ENCODE measurements around the gene RNASEH2C.
"Not testable (repeated sequence)": the region's sequence is repeated elsewhere in the genome, so short reads cannot be mapped to it uniquely, and the experiment has no call there.

The RNASEH2C gene

DNA sequence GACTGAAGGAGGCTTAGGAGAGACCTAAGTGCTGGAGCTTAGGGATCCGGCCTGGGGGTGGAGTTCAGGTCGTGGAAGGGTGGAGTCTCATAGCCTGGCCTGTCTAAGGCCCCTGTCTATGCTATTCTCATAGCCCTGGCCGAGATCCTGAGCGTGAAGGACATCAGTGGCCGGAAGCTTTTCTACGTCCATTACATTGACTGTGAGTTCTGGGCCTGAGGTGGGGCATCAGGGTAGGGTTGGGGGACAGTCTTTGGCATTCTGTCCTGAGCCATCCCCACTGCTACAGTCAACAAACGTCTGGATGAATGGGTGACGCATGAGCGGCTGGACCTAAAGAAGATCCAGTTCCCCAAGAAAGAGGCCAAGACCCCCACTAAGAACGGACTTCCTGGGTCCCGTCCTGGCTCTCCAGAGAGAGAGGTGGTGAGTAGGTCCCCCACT is 7.9 kb downstream of the RNASEH2C start:
- peak overlapping the region; percentile 80 for H3K4me3 ChIP-seq
- peaks cover 6% of the 10 kb centered on the region for H3K4me1 ChIP-seq
- DNase-seq (ENCODE audit: low spot score in 2 of 2): no peak
- no peaks in the 10 kb centered on the region for H3K27me3 ChIP-seq (ENCODE audit: low read depth)
- peaks cover 43% of the 10 kb centered on the region for H3K36me3 ChIP-seq (replicated peaks)
- no peaks in the 10 kb centered on the region for H3K9me3 ChIP-seq
- in situ Hi-C loops (cut with MboI; ENCODE audit: low sequenced_read_pairs): no loop called here

DNA sequence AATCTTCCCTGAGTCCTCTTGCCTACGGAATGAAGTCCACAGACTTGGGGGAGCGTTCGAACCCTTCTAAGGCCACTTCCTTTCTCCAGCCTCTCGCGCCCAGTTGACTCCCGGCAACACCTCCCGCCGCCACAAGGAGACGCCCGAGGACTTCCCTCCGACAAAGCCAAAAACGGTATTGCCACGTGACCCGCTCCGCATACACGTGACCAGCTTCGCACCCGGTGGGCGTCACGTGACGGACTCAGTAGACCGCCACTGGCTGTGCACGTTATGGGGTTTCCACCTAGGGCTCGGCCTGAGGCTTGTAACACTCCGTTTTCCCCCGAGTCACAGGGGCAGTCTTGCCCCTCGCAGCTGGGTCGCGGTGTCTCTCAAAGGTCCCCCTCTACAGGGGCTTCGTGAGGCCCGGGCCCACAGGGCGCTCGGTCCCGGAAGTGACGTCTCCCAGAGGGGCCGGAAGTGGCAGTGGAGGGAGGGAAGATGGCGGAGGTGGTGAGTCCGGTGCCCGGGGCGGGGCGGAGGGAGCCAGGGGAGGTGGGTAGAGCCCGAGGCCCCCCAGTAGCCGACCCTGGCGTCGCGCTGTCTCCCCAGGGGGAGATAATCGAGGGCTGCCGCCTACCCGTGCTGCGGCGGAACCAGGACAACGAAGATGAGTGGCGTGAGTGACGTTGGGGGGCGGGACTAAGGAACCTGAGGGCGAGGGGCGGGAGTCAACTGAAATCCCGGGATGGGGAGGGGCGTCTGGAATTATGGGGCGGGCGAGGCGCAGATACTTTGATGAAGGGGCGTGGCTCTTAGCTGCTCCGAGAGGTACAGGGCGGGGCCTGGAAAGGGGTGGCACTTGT is 8.6 kb downstream of the RNASEH2C start, which contains the start of gene KAT5:
Gene KAT5 (plus strand): TSS at position 468 of the 848 bp plus-strand sequence. CDS start 16 bp downstream, at position 484.
- Histone ChIP-seq H3K9me3 (no peaks in the 10 kb centered on the region), H3K27me3 (ENCODE audit: low read depth) (no peaks in the 10 kb centered on the region), H3K36me3 (replicated peaks) (peaks cover 36% of the 10 kb centered on the region), H3K4me1 (peaks cover 6% of the 10 kb centered on the region), H3K4me3 (peak within 1 kb of the TSS; percentile 80)
- in situ Hi-C loops (cut with MboI; ENCODE audit: low sequenced_read_pairs): no loop called here
- peak; percentile 99 for DNase-seq (ENCODE audit: low spot score in 2 of 2)

DNA sequence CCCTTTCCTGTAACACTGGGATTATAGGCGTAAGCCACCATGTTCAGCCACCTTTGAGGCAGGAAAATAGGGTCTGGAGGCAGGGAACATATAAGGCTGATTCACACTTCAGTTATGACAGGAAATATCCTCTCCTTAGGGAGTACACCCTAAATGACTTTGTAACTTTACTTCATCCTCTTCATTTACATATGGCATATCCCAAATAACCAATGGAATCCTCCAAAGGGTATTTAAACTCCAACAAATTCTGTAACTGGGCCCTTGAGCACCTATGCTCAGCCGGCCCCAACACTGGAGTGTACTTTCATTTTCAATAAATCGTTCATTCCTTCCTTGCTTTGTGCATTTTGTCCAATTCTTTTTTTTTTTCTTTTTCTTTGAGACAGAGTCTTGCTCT is 10.2 kb downstream of the RNASEH2C start:
- no peak overlapping the region for H3K4me3 ChIP-seq
- no peak for DNase-seq (ENCODE audit: low spot score in 2 of 2)
- H3K36me3 ChIP-seq (replicated peaks): peaks cover 23% of the 10 kb centered on the region
- in situ Hi-C loops (cut with MboI; ENCODE audit: low sequenced_read_pairs): no loop called here
- H3K9me3 ChIP-seq: no peaks in the 10 kb centered on the region
- no peaks in the 10 kb centered on the region for H3K27me3 ChIP-seq (ENCODE audit: low read depth)
- peaks cover 6% of the 10 kb centered on the region for H3K4me1 ChIP-seq

DNA sequence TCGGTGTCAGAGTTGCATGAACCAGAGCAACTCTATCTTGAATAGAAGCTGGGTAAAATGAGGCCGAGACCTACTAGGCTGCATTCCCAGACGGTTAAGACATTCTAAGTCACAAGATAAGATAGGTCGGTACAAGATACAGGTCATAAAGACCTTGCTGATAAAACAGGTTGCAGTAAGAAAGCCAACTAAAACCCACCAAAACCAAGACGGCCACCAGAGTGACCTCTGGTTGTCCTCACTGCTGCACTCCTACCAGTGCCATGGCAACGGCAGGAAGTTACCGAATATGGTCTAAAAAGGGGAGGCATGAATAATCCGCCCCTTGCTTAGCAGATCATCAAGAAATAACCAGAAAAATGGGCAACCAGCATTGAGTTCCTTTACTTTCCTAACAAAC is 10.9 kb downstream of the RNASEH2C start:
- Histone ChIP-seq H3K27me3 (ENCODE audit: low read depth) (no peaks in the 10 kb centered on the region), H3K4me1 (peaks cover 11% of the 10 kb centered on the region), H3K9me3 (no peaks in the 10 kb centered on the region), H3K36me3 (replicated peaks) (peaks cover 15% of the 10 kb centered on the region), H3K4me3 (no peak overlapping the region)
- in situ Hi-C loops (cut with MboI; ENCODE audit: low sequenced_read_pairs): loop anchor here (10.0 kb wide), 1 partner anchor 275 kb away; no protein-coding TSS in a partner anchor
- DNase-seq (ENCODE audit: low spot score in 2 of 2): no peak

DNA sequence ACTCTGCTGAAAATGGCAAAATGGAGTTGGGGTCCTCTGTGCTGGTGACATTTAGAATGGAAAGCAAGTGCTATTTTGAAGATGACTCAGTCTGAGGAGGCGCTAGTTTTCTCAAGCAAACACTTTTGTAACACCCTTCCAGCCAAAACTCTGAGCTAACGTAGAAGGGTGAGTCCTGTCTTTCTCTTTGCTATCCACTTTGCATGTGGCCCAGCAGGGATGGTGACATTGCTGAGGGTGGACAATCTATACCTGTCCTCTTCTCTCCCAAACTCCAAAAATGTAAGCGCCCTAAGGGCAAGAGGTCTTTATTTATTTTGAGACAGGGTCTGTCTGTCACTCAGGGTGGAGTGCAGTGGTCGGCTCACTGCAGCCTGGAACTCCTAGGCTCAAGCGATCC is 12.1 kb downstream of the RNASEH2C start:
- H3K4me3 ChIP-seq: no peak overlapping the region
- no peaks in the 10 kb centered on the region for H3K9me3 ChIP-seq
- H3K4me1 ChIP-seq: peaks cover 18% of the 10 kb centered on the region
- in situ Hi-C loops (cut with MboI; ENCODE audit: low sequenced_read_pairs): loop anchor here (10.0 kb wide), 1 partner anchor 276 kb away; no protein-coding TSS in a partner anchor
- DNase-seq (ENCODE audit: low spot score in 2 of 2): no peak
- H3K36me3 ChIP-seq (replicated peaks): peaks cover 3% of the 10 kb centered on the region
- H3K27me3 ChIP-seq (ENCODE audit: low read depth): no peaks in the 10 kb centered on the region

DNA sequence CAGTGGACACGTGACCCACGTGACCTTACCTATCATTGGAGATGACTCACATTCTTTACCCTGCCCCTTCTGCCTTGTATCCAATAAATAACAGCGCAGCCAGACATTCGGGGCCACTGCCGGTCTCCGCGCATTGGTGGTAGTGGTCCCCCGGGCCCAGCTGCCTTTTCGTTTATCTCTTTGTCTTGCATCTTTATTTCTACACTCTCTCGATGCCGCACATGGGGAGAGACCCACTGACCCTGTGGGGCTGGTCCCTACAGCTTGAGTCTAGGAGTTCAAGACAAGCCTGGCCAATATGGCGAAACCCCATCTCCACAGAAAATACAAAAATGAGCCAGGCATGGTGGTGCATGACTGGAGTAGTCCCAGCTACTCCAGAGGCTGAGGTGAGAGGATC is 13.6 kb downstream of the RNASEH2C start:
- in situ Hi-C loops (cut with MboI; ENCODE audit: low sequenced_read_pairs): loop anchor here (10.0 kb wide), 1 partner anchor 278 kb away; no protein-coding TSS in a partner anchor
- H3K27me3 ChIP-seq (ENCODE audit: low read depth); H3K36me3 ChIP-seq (replicated peaks); H3K4me3 ChIP-seq; DNase-seq (ENCODE audit: low spot score in 2 of 2); H3K9me3 ChIP-seq: not testable (repeated sequence)
- H3K4me1 ChIP-seq: peaks cover 14% of the 10 kb centered on the region

DNA sequence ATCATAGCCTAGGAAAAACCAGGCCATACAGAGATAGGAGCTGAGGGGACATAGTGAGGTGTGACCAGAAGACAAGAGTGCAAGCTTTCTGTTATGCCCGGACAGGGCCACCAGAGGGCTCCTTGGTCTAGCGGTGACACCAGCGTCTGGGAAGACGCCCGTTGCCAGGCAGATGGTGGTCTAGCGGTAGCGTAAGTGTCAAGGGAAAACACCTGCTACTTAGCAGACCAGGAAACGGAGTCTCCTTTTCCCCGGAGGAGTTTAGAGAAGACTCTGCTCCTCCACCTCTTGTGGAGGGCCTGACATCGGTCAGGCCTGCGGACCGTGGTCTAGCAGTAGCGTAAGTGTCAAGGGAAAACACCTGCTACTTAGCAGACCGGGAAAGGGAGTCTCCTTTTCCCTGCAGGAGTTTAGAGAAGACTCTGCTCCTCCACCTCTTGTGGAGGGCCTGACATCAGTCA is 14.3 kb downstream of the RNASEH2C start:
- in situ Hi-C loops (cut with MboI; ENCODE audit: low sequenced_read_pairs): loop anchor here (10.0 kb wide), 1 partner anchor 278 kb away; no protein-coding TSS in a partner anchor
- H3K4me3 ChIP-seq: not testable (repeated sequence)

DNA sequence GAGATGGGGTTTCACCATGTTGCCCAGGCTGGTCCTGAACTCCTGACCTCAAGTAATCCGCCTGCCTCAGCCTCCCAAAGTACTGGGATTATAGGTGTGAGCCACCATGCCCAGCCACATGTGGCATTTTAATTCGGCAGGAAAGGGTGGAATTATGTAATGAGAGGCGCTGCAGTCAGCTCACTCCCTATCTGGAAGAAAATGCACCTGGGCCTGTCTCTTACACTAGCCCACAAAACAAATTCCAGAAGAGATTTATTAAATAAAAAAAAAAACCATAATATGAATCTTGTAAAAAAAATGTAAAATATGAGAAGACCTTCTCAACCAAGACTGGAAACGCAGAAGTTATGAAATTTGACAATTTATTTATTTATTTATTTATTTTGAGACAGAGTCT is 16.8 kb downstream of the RNASEH2C start:
- H3K9me3 ChIP-seq: peaks cover 2% of the 10 kb centered on the region; the same call in 1 of the 2 replicates
- no peaks in the 10 kb centered on the region for H3K36me3 ChIP-seq (replicated peaks)
- no peak for DNase-seq (ENCODE audit: low spot score in 2 of 2)
- in situ Hi-C loops (cut with MboI; ENCODE audit: low sequenced_read_pairs): loop anchor here (10.0 kb wide), 1 partner anchor 281 kb away; no protein-coding TSS in a partner anchor
- peaks cover 12% of the 10 kb centered on the region for H3K4me1 ChIP-seq
- no peak overlapping the region for H3K4me3 ChIP-seq
- no peaks in the 10 kb centered on the region for H3K27me3 ChIP-seq (ENCODE audit: low read depth)

More for the DNA sequence above, 14.3 kb downstream of the RNASEH2C start:
- not testable (repeated sequence) for H3K9me3 ChIP-seq; H3K27me3 ChIP-seq (ENCODE audit: low read depth); H3K36me3 ChIP-seq (replicated peaks)
- H3K4me1 ChIP-seq: peaks cover 12% of the 10 kb centered on the region
- peak in 1 of 2 experiments; percentile 86 for DNase-seq (ENCODE audit: low spot score in 2 of 2)

DNA sequence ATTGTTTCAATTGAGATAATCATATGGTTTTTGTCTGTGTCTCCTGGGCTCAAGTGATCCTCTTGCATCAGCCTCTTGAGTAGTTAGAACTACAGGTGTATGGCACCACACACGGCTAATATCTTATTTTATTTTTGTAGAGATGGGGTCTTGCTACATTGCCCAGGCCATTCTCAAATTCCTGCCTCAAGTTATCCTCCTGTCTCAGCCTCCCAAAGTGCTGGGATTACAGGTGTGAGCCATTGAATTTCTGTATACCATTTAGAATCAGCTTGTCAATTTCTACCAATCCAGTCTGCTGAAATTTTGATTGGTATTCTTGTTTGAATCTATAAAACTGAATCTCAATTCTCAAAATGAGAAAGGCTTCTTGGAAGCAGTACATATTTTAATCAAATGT is 18.9 kb downstream of the RNASEH2C start:
- H3K27me3 ChIP-seq (ENCODE audit: low read depth): no peaks in the 10 kb centered on the region
- H3K9me3 ChIP-seq: peaks cover 2% of the 10 kb centered on the region; the same call in 1 of the 2 replicates
- H3K4me1 ChIP-seq: peaks cover 12% of the 10 kb centered on the region
- no peaks in the 10 kb centered on the region for H3K36me3 ChIP-seq (replicated peaks)
- no peak for DNase-seq (ENCODE audit: low spot score in 2 of 2)
- in situ Hi-C loops (cut with MboI; ENCODE audit: low sequenced_read_pairs): loop anchor here (10.0 kb wide), 1 partner anchor 283 kb away; no protein-coding TSS in a partner anchor
- no peak overlapping the region for H3K4me3 ChIP-seq

DNA sequence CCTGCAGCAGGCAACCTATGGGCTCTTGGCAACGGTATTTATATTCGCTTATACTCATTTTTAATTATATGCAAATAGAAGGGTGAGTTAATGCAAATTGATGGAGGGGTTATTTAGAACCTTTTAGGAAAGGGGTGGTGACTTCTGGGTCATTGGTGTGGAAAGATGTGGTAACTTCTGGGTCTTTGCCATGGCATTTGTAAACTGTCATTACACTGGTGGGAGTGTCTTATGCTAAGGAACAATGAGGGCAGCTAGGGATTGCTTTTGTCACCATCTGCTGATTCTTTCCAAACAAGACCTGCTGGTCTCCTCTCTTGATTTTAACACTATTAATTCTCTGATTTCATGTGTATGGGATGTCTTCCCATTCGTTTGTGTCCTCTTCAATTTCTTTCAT is 20.2 kb downstream of the RNASEH2C start:
- Histone ChIP-seq H3K4me1 (peaks cover 18% of the 10 kb centered on the region), H3K4me3 (no peak overlapping the region), H3K36me3 (replicated peaks) (no peaks in the 10 kb centered on the region), H3K9me3 (peaks cover 2% of the 10 kb centered on the region; the same call in 1 of the 2 replicates), H3K27me3 (ENCODE audit: low read depth) (no peaks in the 10 kb centered on the region)
- in situ Hi-C loops (cut with MboI; ENCODE audit: low sequenced_read_pairs): loop anchor here (10.0 kb wide), 1 partner anchor 284 kb away; no protein-coding TSS in a partner anchor
- DNase-seq (ENCODE audit: low spot score in 2 of 2): no peak

DNA sequence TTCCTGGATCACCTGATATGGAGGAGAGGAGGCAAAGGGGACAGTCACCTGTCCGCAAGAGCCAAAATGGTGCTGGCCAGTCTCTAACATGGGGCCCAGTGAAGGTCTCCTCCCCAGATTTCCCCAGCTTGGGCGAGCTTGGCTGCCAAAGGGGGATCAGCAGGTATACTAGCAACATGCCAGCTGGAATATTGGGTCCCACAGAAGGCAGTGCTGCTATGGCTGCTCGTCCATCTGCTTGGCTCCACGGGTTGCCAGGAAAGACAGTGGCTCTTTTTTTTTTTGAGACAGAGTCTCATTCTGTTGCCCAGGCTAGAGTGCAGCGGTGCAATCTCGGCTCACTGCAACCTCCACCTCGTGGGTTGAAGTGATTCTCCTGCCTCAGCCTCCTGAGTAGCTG is 21.3 kb downstream of the RNASEH2C start:
- peaks cover 2% of the 10 kb centered on the region; the same call in 1 of the 2 replicates for H3K9me3 ChIP-seq
- H3K4me1 ChIP-seq: peaks cover 9% of the 10 kb centered on the region
- H3K4me3 ChIP-seq: no peak overlapping the region
- no peaks in the 10 kb centered on the region for H3K27me3 ChIP-seq (ENCODE audit: low read depth)
- no peak for DNase-seq (ENCODE audit: low spot score in 2 of 2)
- in situ Hi-C loops (cut with MboI; ENCODE audit: low sequenced_read_pairs): no loop called here
- no peaks in the 10 kb centered on the region for H3K36me3 ChIP-seq (replicated peaks)

DNA sequence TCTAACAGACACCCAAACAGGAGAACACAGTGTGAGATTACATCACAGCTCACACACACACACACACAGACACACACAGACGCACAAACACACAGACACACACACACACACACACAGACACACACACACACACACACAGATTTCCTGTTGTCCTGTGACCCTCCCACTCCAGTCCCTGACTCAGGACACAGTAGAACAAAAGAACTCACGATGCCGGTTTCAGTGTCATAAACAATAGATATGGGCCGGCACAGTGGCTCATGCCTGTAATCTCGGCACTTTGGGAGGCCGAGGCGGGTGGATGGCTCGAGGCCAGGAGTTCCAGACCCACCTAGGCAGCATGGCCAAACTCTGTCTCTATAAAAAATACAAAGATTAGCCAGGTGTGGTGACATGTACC is 22.4 kb downstream of the RNASEH2C start:
- Histone ChIP-seq H3K27me3 (ENCODE audit: low read depth) (no peaks in the 10 kb centered on the region), H3K4me3 (no peak overlapping the region), H3K36me3 (replicated peaks) (no peaks in the 10 kb centered on the region), H3K4me1 (peaks cover 6% of the 10 kb centered on the region), H3K9me3 (peaks cover 2% of the 10 kb centered on the region; the same call in 1 of the 2 replicates)
- in situ Hi-C loops (cut with MboI; ENCODE audit: low sequenced_read_pairs): no loop called here
- DNase-seq (ENCODE audit: low spot score in 2 of 2): no peak

DNA sequence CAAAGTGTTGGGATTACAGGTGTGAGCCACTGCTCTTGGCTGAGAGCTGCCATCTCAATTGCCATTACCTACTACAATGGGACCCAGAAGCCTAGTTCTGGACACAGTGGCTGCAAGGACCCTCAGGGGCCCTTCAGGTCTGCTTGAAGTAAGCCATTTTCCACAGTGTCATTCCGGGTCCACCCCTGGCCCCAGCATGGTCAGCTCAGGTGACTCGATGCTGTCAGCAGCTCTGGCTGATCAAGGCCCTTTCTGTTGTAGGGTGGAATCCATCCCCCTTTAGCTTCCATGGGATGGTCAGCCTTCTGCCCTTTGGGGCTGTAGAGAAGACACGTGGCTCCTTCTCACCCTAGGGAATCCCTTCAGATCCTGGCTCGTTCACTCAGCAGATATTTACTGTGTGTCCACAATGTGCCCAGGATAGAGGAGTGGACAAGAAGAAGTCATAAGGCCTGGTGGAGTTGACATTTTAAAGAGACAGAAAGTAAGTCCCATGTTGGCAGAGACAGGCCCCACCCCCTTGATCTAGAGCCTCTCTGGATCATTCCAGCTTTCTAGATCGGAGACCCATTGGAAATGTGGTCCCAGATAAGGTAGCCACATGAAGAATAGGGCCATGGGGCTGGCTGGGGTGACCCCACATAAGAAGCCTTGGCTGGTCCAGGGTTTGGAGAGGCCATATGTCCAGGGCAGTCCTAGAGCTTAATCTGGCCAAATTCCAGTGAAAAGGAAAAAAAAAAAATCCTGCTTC is 23.6 kb downstream of the RNASEH2C start:
- Histone ChIP-seq H3K4me3 (no peak overlapping the region), H3K9me3 (peaks cover 2% of the 10 kb centered on the region; the same call in 1 of the 2 replicates), H3K27me3 (ENCODE audit: low read depth) (no peaks in the 10 kb centered on the region), H3K36me3 (replicated peaks) (no peaks in the 10 kb centered on the region), H3K4me1 (peaks cover 6% of the 10 kb centered on the region)
- no peak for DNase-seq (ENCODE audit: low spot score in 2 of 2)
- in situ Hi-C loops (cut with MboI; ENCODE audit: low sequenced_read_pairs): no loop called here
